Sciatic nerve (tissue), 1 donor: Measurements from ENCODE around the gene GPRC6A. TPM values are rescaled to one million over a fixed set of nuclear protein-coding genes. Genes with fewer than 3 reads are reported as not detected.

Source experiments
- total RNA-seq: library from RNA; stranded (reverse); fragmentation: NEBNext Ultra II Directional; extraction: Animal tissue kit (Norgen Biotek cat#: 25700); gene quantifications from one replicate; pipeline ENCODE4 v1.2.1, GENCODE V29; 2021
- donor health status: DM: no; HTN: no; CAD: no.

Gene GPRC6A
- total RNA-seq, 1 donor from 2014 or later, result not detected

Other genes starting within 250 kb of the GPRC6A start
- 0.18 TPM for gene RSPH4A, start 212.6 kb downstream of the GPRC6A start, total RNA-seq
- gene ZUP1, start 160.3 kb downstream of the GPRC6A start, total RNA-seq, result 14.7 TPM
- gene KPNA5, start 147.9 kb downstream of the GPRC6A start, total RNA-seq, result 29.5 TPM
- 8.9 TPM for gene FAM162B, start 63.4 kb downstream of the GPRC6A start, total RNA-seq
- gene RFX6, start 48.2 kb upstream of the GPRC6A start, total RNA-seq, result not detected